HepG2 (cell line): ENCODE measurements around the gene ASXL1. TPM values are rescaled to one million over a fixed set of nuclear protein-coding genes. Genes with fewer than 3 reads are reported as not detected.

ENCODE experiments used
- DPF2 ChIP-seq: sonication (generic); formaldehyde crosslinking; IDR thresholded peaks from 2 replicates; pipeline ENCODE4 v1.4.0; 2020; ENCODE audit warnings: mild to moderate bottlenecking, low read depth, missing genetic modification reagents, borderline replicate concordance
- FOXP4 ChIP-seq: sonication (generic); formaldehyde crosslinking; IDR thresholded peaks from 2 replicates; pipeline ENCODE4 v1.4.0; 2020; ENCODE audit warnings: missing genetic modification reagents
- GZF1 ChIP-seq: sonication (generic); formaldehyde crosslinking; IDR thresholded peaks from 2 replicates; pipeline ENCODE4 v1.5.1; 2020; ENCODE audit warnings: mild to moderate bottlenecking, missing genetic modification reagents
- RFX5 ChIP-seq: IDR thresholded peaks from 2 replicates; pipeline ENCODE4 v1.6.1; 2011; ENCODE audit warnings: low read depth, low read length, improper control_type of control experiment
- STAT6 ChIP-seq: sonication (generic); formaldehyde crosslinking; IDR thresholded peaks from 2 replicates; pipeline ENCODE4 v1.4.0; 2020; ENCODE audit warnings: missing genetic modification reagents, mild to moderate bottlenecking, borderline replicate concordance
- ZBTB37 ChIP-seq: sonication (generic); formaldehyde crosslinking; IDR thresholded peaks from 2 replicates; pipeline ENCODE4 v1.4.0; 2020; ENCODE audit warnings: mild to moderate bottlenecking, missing genetic modification reagents
- ZFP36 ChIP-seq: fragments of 150-350 bp; IDR thresholded peaks from 2 replicates; pipeline ENCODE4 v1.6.1; 2018; ENCODE audit warnings: borderline replicate concordance, low read length, low read depth; ENCODE audit not compliant: partially characterized antibody
- ZFP82 ChIP-seq: sonication (generic); formaldehyde crosslinking; IDR thresholded peaks from 2 replicates; pipeline ENCODE4 v1.5.1; 2020; ENCODE audit warnings: mild to moderate bottlenecking, missing genetic modification reagents, borderline replicate concordance
- ZFP91 ChIP-seq: sonication (generic); formaldehyde crosslinking; IDR thresholded peaks from 2 replicates; pipeline ENCODE4 v1.9.0; 2022; ENCODE audit warnings: missing genetic modification reagents, mild to moderate bottlenecking, borderline replicate concordance
- ZNF251 ChIP-seq: sonication (generic); formaldehyde crosslinking; IDR thresholded peaks from 2 replicates; pipeline ENCODE4 v1.9.0; 2021; ENCODE audit warnings: mild to moderate bottlenecking, missing genetic modification reagents
- ZNF317 ChIP-seq: sonication (generic); formaldehyde crosslinking; IDR thresholded peaks from 2 replicates; pipeline ENCODE4 v1.5.0; 2020; ENCODE audit warnings: mild to moderate bottlenecking, missing genetic modification reagents
- ZNF496 ChIP-seq: sonication (generic); formaldehyde crosslinking; IDR thresholded peaks from 2 replicates; pipeline ENCODE4 v1.8.1; 2023; ENCODE audit warnings: mild to moderate bottlenecking, moderate library complexity, missing genetic modification reagents; ENCODE audit not compliant: insufficient replicate concordance
- ZNF564 ChIP-seq: sonication (generic); formaldehyde crosslinking; IDR thresholded peaks from 2 replicates; pipeline ENCODE4 v1.8.1; 2023; ENCODE audit warnings: mild to moderate bottlenecking, missing genetic modification reagents
- polyA plus RNA-seq, 8 experiments: library from polyadenylated mRNA; depleted of rRNA in 3 of 8; stranded (reverse) in 7 of 8; unstranded in 1 of 8; fragments of >200 nt; fragmentation: Illumina TruSeq in 4 of 8; extraction: Trizol in 4 of 8; gene quantifications; 2 replicates each; pipeline versions ENCODE4 v1.2.1 to v1.2.3, GENCODE V29; 2011 to 2016; ENCODE audit warnings: low read depth in 4 of 8, missing spikeins in 1 of 8, mixed read lengths in 1 of 8; ENCODE audit not compliant: insufficient read depth in 1 of 8
- total RNA-seq, 5 experiments: library from RNA; depleted of rRNA; stranded (reverse); fragments of >200 nt; fragmentation: Illumina TruSeq; extraction: Trizol; gene quantifications; 2 replicates each; pipeline ENCODE4 v1.2.3, GENCODE V29; 2016; ENCODE audit warnings: low read depth in 1 of 5
- TF ChIP-seq, protein P1 (sequence below), 2 experiments: sonication (generic) in 1 of 2; formaldehyde crosslinking in 1 of 2; IDR thresholded peaks; 2 replicates each; pipeline versions ENCODE4 v1.5.1 to v1.6.1; 2011 to 2020; ENCODE audit warnings: borderline replicate concordance in 1 of 2, low read depth in 1 of 2, low read length in 1 of 2, mild to moderate bottlenecking in 1 of 2, missing genetic modification reagents in 1 of 2, moderate library complexity in 1 of 2
- TF ChIP-seq, protein P2 (sequence below): sonication (generic); formaldehyde crosslinking; IDR thresholded peaks from 2 replicates; pipeline ENCODE4 v1.4.0; 2020; ENCODE audit warnings: missing genetic modification reagents

The ASXL1 gene
- total and polyA plus RNA-seq, 2 of the 13 experiments (the other 11 are each of a cell fraction or from before 2014, with no cell fraction given), result 62.1 to 74.8 TPM

GRCh38 chr20:32354592-32355416 lies 3.3 kb upstream of the ASXL1 start (continued):
- peak; percentile 59 for TF ChIP-seq FOXP4 (CRISPR knock-in tag)
- TF ChIP-seq ZNF564, result no peak
- TF ChIP-seq ZNF496 (CRISPR knock-in tag), result no peak
- no peak for TF ChIP-seq ZBTB37 (CRISPR knock-in tag)
- TF ChIP-seq ZFP82, result no peak
- TF ChIP-seq, protein P1, sequence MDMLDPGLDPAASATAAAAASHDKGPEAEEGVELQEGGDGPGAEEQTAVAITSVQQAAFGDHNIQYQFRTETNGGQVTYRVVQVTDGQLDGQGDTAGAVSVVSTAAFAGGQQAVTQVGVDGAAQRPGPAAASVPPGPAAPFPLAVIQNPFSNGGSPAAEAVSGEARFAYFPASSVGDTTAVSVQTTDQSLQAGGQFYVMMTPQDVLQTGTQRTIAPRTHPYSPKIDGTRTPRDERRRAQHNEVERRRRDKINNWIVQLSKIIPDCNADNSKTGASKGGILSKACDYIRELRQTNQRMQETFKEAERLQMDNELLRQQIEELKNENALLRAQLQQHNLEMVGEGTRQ (IDR thresholded peaks at IDR 0.05; ENCODE audit: low read depth, low read length), result 0 out of 2 replicates have a peak, but pooled peaks have one; percentile 14
- TF ChIP-seq, protein P1 (CRISPR knock-in tag; IDR thresholded peaks at IDR 0.05; ENCODE audit: borderline replicate concordance), result no peak
- peak; percentile 75; the same call in 1 of the 2 replicates for TF ChIP-seq STAT6
- no peak for TF ChIP-seq GZF1 (CRISPR knock-in tag)
- no peak for TF ChIP-seq ZFP36
- no peak for TF ChIP-seq ZNF251 (CRISPR knock-in tag)
- TF ChIP-seq RFX5, result 0 out of 2 replicates have a peak, but pooled peaks have one; percentile 28
- TF ChIP-seq ZNF317 (CRISPR knock-in tag), result peak; percentile 58; the same call in 1 of the 2 replicates
- no peak for TF ChIP-seq ZFP91
- TF ChIP-seq, protein P2, sequence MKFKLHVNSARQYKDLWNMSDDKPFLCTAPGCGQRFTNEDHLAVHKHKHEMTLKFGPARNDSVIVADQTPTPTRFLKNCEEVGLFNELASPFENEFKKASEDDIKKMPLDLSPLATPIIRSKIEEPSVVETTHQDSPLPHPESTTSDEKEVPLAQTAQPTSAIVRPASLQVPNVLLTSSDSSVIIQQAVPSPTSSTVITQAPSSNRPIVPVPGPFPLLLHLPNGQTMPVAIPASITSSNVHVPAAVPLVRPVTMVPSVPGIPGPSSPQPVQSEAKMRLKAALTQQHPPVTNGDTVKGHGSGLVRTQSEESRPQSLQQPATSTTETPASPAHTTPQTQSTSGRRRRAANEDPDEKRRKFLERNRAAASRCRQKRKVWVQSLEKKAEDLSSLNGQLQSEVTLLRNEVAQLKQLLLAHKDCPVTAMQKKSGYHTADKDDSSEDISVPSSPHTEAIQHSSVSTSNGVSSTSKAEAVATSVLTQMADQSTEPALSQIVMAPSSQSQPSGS (CRISPR knock-in tag), result no peak
- peak; percentile 73 for TF ChIP-seq DPF2 (CRISPR knock-in tag)
